WTC11 (cell line): ENCODE results near the gene ELAC2.

Experiments used
- CREM ChIP-seq: sonication (generic); formaldehyde crosslinking; IDR thresholded peaks from 2 replicates; pipeline ENCODE4 v1.8.1; 2022; ENCODE audit warnings: mild to moderate bottlenecking, missing genetic modification reagents, moderate library complexity
- MLX ChIP-seq: sonication (generic); formaldehyde crosslinking; IDR thresholded peaks from 2 replicates; pipeline ENCODE4 v1.8.1; 2023; ENCODE audit warnings: mild to moderate bottlenecking, missing genetic modification reagents, moderate library complexity
- NFE2L1 ChIP-seq: sonication (generic); formaldehyde crosslinking; IDR thresholded peaks from 2 replicates; pipeline ENCODE4 v1.8.1; 2023; ENCODE audit warnings: missing genetic modification reagents

DNA sequence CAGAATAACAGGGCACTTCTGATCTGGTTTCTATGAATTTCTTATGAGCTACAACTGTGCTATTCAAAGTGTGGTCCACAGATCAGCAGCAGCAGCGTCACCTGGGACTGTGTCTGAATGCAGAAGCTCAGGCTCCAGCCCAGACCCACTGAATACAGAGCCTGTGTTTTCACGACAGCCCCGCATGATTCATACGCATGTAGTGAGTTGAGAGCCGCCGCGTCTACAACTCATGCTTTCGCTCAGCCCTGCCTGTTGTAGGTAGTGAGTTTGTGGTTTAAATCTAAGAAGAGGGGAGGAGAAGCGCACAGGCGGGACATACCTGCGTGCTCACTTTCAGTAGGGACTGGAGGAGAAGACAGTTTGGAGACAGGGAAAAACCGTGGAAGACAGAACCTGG lies 28.5 kb upstream of the ELAC2 start:
- TF ChIP-seq NFE2L1 (CRISPR knock-in tag) (no peak), CREM (CRISPR knock-in tag) (no peak), MLX (CRISPR knock-in tag) (no peak)
